ENCODE results near the gene DKKL1. TPM values are rescaled to one million over a fixed set of nuclear protein-coding genes. Genes with fewer than 3 reads are reported as not detected.
A peak's percentile ranks its signal among the peaks of the same experiment; 100 is the strongest.

DKKL1 gene
- polyA plus RNA-seq, 1 donor (not counting 4 experiments of a cell fraction or from before 2014, with no cell fraction given): not detected

- H3K9me1 ChIP-seq (ENCODE audit: control insufficient read depth, extremely low read depth, insufficient read depth, low read length): no peaks in the 10 kb centered on the region
- no peak for DNase-seq (ENCODE audit: low read depth, low spot score)
- no peak for FAIRE-seq
- TF ChIP-seq EZH2 (IDR thresholded peaks at IDR 0.05; ENCODE audit: low read length): no peak
- TF ChIP-seq, protein P1, sequence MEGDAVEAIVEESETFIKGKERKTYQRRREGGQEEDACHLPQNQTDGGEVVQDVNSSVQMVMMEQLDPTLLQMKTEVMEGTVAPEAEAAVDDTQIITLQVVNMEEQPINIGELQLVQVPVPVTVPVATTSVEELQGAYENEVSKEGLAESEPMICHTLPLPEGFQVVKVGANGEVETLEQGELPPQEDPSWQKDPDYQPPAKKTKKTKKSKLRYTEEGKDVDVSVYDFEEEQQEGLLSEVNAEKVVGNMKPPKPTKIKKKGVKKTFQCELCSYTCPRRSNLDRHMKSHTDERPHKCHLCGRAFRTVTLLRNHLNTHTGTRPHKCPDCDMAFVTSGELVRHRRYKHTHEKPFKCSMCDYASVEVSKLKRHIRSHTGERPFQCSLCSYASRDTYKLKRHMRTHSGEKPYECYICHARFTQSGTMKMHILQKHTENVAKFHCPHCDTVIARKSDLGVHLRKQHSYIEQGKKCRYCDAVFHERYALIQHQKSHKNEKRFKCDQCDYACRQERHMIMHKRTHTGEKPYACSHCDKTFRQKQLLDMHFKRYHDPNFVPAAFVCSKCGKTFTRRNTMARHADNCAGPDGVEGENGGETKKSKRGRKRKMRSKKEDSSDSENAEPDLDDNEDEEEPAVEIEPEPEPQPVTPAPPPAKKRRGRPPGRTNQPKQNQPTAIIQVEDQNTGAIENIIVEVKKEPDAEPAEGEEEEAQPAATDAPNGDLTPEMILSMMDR (optimal IDR thresholded peaks at IDR 0.05 in 1 of 3, IDR thresholded peaks at IDR 0.05 in 1 of 3, conservative IDR thresholded peaks at IDR 0.05 in 1 of 3; ENCODE audit: extremely low read depth in 1 of 3, insufficient read depth in 2 of 3, low read length in 3 of 3): no peak
- H2AFZ ChIP-seq (ENCODE audit: control insufficient read depth, low read length): no peak overlapping the region
- H3K4me1 ChIP-seq (ENCODE audit: control insufficient read depth, extremely low read depth, insufficient read depth, low read length): no peaks in the 10 kb centered on the region
- no peak overlapping the region for H3K9ac ChIP-seq (ENCODE audit: control insufficient read depth, extremely low read depth, insufficient read depth, low read length)
- no peaks in the 10 kb centered on the region for H4K20me1 ChIP-seq (ENCODE audit: control insufficient read depth, extremely low read depth, insufficient read depth, low read length)
- H3K79me2 ChIP-seq (ENCODE audit: control insufficient read depth, insufficient read depth, low read length): no peaks in the 10 kb centered on the region
- H3K4me3 ChIP-seq (ENCODE audit: control insufficient read depth in 2 of 3, extremely low read depth in 1 of 3, insufficient read depth in 2 of 3, low read depth in 1 of 3, low read length in 3 of 3): no peak overlapping the region
- no peak overlapping the region for H3K4me2 ChIP-seq (ENCODE audit: control insufficient read depth, extremely low read depth, insufficient read depth, low read depth, low read length)
- H3K9me3 ChIP-seq (ENCODE audit: control insufficient read depth, low read depth, low read length): no peaks in the 10 kb centered on the region
- no peaks in the 10 kb centered on the region for H3K27me3 ChIP-seq (ENCODE audit: control insufficient read depth, extremely low read depth, insufficient read depth, low read length)
- H3K36me3 ChIP-seq (ENCODE audit: control insufficient read depth in 2 of 2, extremely low read depth in 1 of 2, insufficient read depth in 2 of 2, low read length in 2 of 2): no peaks in the 10 kb centered on the region
- dilution Hi-C loops (cut with MboI; ENCODE audit: extremely low pct_ligation_motif_present, low sequenced_read_pairs): no loop called here
- no peak overlapping the region for H3K27ac ChIP-seq (ENCODE audit: control insufficient read depth, insufficient read depth, low read length)
Measured at GRCh38 chr19:49326165-49326704, 37.4 kb upstream of the DKKL1 start.

DNA sequence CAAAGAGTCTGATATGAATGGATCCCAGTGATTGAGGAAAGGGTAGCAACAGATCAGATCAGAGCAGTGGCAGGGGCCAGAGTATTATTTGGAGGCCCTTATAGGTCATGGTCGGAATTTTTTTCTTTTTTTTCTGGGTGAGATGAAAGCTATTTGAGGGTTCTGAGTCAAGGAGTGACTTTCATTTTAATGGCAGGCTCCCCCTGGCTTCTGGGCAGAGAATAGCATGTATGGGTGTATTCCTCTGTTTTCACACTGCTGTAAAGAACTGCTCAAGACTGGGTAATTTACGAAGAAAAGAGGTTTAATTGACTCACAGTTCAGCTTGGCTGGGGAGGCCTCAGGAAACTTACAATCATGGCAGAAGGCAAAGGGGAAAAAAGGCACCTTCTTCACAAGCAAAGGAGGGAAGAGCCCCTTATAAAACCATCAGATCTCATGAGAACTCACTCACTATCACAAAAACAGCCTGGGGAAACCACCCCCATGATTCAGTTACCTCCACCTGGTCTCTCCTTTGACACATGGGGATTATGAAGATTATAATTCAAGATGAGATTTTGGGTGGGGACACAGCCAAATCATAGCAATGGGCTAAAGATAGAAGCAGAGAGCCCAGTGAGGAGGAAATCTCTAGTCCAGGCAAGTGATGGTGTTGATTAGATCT, 35.7 kb upstream of the DKKL1 start:
- TF ChIP-seq, protein P1 (optimal IDR thresholded peaks at IDR 0.05 in 1 of 3, IDR thresholded peaks at IDR 0.05 in 1 of 3, conservative IDR thresholded peaks at IDR 0.05 in 1 of 3; ENCODE audit: extremely low read depth in 1 of 3, insufficient read depth in 2 of 3, low read length in 3 of 3): peak; percentile 60 to 77 (median 69)
- TF ChIP-seq EZH2 (IDR thresholded peaks at IDR 0.05; ENCODE audit: low read length): no peak
- H3K36me3 ChIP-seq (ENCODE audit: control insufficient read depth in 2 of 2, extremely low read depth in 1 of 2, insufficient read depth in 2 of 2, low read length in 2 of 2): no peaks in the 10 kb centered on the region
- H3K4me2 ChIP-seq (ENCODE audit: control insufficient read depth, extremely low read depth, insufficient read depth, low read depth, low read length): no peak overlapping the region
- H3K9me3 ChIP-seq (ENCODE audit: control insufficient read depth, low read depth, low read length): no peaks in the 10 kb centered on the region
- no peak overlapping the region for H2AFZ ChIP-seq (ENCODE audit: control insufficient read depth, low read length)
- no peak overlapping the region for H3K9ac ChIP-seq (ENCODE audit: control insufficient read depth, extremely low read depth, insufficient read depth, low read length)
- no peaks in the 10 kb centered on the region for H3K9me1 ChIP-seq (ENCODE audit: control insufficient read depth, extremely low read depth, insufficient read depth, low read length)
- FAIRE-seq (no peak), DNase-seq (ENCODE audit: low read depth, low spot score) (no peak)
- no peak overlapping the region for H3K27ac ChIP-seq (ENCODE audit: control insufficient read depth, insufficient read depth, low read length)
- H3K4me1 ChIP-seq (ENCODE audit: control insufficient read depth, extremely low read depth, insufficient read depth, low read length): no peaks in the 10 kb centered on the region
- no peaks in the 10 kb centered on the region for H3K79me2 ChIP-seq (ENCODE audit: control insufficient read depth, insufficient read depth, low read length)
- H4K20me1 ChIP-seq (ENCODE audit: control insufficient read depth, extremely low read depth, insufficient read depth, low read length): no peaks in the 10 kb centered on the region
- no peak overlapping the region for H3K4me3 ChIP-seq (ENCODE audit: control insufficient read depth in 2 of 3, extremely low read depth in 1 of 3, insufficient read depth in 2 of 3, low read depth in 1 of 3, low read length in 3 of 3)
- dilution Hi-C loops (cut with MboI; ENCODE audit: extremely low pct_ligation_motif_present, low sequenced_read_pairs): no loop called here
- no peaks in the 10 kb centered on the region for H3K27me3 ChIP-seq (ENCODE audit: control insufficient read depth, extremely low read depth, insufficient read depth, low read length)

Data from keratinocyte (primary cell).